Omental fat pad (tissue), 4 donors: ENCODE data around the gene SYDE1. TPM values are rescaled to one million over a fixed set of nuclear protein-coding genes. Genes with fewer than 3 reads are reported as not detected.
A peak's percentile ranks its signal among the peaks of the same experiment; 100 is the strongest.

Source experiments
- ATAC-seq: fragments of 150-250 bp; one replicate; pipeline ENCODE4 v1.9.1; 2016; ENCODE audit warnings: mild to moderate bottlenecking, moderate library complexity; ENCODE audit not compliant: low FRiP score
- DNase-seq: peaks from one replicate; pipeline ENCODE4 v3.0.0-alpha.2; 2019; ENCODE audit warnings: low spot score
- total RNA-seq, 4 donors: library from RNA; depleted of rRNA; stranded (reverse); fragments of >200 nt; gene quantifications; one replicate each; pipeline ENCODE4 v1.1.0, GENCODE V29; 2016
- TF ChIP-seq, protein P1 (sequence below), 3 donors: fragments of 450-650 bp; IDR thresholded peaks; one replicate each; pipeline ENCODE4 v1.5.1; 2016 to 2017; ENCODE audit warnings: antibody characterized with exemption in 3 of 3, mild to moderate bottlenecking in 3 of 3, moderate library complexity in 2 of 3

Gene SYDE1
- total RNA-seq, 4 donors from 2014 or later = 14.8 to 26.6 (median 21.6) TPM

DNA sequence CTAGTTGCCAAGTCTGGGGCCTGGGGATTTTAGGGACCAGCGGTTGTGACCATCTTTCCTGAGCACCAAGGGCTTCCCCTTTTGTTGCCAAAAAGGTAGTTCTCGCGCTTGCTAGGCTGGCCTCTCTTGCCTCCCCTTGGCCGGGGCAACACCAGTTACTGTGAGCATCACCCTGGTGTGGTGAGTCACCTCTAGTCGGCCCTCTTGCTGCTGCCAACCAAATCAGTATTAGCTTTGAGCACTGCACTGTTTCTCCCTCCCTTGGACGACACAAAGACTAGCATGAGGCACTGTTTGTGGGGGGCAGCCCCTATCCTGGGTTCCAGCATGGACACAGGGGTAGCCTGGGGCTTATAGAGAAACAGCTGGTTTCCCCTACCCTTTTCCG is 6.9 kb downstream of the SYDE1 start:
- ATAC-seq = no peak
- TF ChIP-seq, protein P1, sequence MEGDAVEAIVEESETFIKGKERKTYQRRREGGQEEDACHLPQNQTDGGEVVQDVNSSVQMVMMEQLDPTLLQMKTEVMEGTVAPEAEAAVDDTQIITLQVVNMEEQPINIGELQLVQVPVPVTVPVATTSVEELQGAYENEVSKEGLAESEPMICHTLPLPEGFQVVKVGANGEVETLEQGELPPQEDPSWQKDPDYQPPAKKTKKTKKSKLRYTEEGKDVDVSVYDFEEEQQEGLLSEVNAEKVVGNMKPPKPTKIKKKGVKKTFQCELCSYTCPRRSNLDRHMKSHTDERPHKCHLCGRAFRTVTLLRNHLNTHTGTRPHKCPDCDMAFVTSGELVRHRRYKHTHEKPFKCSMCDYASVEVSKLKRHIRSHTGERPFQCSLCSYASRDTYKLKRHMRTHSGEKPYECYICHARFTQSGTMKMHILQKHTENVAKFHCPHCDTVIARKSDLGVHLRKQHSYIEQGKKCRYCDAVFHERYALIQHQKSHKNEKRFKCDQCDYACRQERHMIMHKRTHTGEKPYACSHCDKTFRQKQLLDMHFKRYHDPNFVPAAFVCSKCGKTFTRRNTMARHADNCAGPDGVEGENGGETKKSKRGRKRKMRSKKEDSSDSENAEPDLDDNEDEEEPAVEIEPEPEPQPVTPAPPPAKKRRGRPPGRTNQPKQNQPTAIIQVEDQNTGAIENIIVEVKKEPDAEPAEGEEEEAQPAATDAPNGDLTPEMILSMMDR (IDR thresholded peaks at IDR 0.05) = no peak
- no peak for DNase-seq

DNA sequence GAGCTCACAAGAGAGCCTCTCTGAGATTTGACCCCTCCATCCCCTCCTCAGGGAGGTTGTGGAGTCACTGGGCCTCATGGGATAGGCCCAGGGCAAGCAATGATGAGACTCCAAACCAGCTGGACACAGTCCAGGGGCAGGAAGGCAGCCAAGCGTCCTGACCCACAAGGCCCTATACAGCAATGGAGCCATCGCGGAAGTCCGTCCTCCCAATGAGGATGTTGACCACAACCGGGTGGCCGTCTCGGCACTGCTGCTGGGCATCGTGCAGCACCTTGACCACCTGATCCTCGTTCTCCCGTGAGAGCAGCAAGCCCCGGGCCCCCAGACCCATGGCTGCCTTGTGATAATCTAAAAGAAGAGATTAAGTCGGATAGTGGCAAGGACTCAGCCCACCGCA is 7.9 kb downstream of the SYDE1 start:
- ATAC-seq (no peak), DNase-seq (peak; percentile 44)
- TF ChIP-seq, protein P1 (IDR thresholded peaks at IDR 0.05) = no peak

DNA sequence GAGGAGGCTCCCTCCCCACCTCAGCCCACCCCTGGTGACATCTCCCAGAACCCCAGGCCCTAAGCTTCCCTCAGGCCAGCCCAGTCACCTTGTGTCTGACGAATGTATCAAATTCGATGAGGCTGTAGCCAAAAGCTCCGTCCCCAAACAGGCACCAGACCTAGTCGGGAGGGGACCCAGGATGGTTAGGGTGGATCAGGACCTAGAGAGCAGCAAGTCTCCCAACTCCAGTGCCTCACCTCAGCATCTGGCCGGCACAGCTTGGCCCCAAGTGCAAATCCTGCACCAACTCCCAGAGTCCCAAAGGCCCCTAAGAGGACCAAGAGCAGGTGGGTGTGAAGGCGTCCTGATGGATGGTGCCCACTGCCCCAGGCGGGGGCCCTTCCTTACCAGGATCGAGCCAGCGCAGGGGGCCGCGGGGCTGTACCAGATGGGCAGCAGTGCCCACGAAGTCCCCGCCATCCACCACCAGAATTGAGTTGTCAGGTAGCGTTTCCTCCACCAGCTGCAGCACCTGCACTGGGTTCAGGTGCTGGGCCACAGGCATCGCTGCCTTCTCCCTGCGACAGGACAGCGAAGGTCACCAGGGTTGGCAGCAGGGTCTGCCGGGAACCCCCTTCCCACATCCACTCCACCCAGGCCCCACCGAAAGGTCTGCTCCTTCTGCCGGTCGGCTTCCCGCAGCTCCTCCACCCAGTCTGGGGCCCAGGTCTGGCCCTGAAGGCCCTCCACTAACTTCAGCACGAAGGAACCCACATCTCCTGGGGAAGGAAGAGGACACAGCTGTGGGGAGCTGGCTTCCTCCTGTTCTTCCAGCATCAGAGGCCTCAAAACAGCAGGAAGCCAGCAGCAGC is 8.8 kb downstream of the SYDE1 start:
- ATAC-seq (no peak), DNase-seq (no peak)
- TF ChIP-seq, protein P1 (IDR thresholded peaks at IDR 0.05) = no peak

DNA sequence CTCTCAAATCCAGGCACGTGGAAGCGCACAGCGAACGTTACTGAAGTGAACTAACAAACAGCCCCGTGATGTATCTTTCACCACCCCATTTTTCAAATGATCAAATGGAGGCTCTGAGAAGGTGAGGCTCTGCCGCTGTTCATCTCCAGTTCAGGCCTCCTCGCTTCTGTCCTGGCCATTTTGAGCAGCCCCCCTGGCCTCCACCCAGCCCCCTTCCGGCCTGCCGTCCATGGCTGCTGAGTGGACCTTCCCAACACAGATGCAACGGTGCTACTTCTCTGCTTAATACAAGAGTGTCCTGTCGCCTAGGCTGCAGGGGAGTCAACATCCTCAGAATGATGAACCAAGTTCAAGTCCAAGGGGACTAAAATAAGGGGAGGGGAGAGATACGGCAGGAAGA is 9.7 kb downstream of the SYDE1 start:
- TF ChIP-seq, protein P1 (IDR thresholded peaks at IDR 0.05) = no peak
- DNase-seq (no peak), ATAC-seq (no peak)

DNA sequence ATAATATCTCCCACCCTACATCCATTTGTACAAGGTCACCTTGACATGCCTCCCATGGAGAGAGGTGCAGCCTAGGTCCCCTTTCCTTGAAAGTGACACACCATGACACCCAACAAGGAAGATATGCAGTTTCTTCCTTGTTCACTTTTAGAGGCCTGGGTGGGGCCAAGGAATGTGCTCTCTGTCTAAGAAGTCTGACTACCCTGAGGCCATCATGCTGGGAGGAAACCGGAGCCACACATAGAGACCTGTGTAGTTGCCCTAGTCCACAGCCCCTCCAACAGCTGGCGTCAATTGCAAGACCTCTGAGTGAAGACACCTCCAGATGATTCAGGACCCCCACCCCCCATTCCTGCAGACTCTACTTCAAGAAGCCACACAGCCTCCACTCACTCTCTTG is 11.0 kb downstream of the SYDE1 start:
- TF ChIP-seq, protein P1 (IDR thresholded peaks at IDR 0.05) = no peak
- no peak for ATAC-seq

DNA sequence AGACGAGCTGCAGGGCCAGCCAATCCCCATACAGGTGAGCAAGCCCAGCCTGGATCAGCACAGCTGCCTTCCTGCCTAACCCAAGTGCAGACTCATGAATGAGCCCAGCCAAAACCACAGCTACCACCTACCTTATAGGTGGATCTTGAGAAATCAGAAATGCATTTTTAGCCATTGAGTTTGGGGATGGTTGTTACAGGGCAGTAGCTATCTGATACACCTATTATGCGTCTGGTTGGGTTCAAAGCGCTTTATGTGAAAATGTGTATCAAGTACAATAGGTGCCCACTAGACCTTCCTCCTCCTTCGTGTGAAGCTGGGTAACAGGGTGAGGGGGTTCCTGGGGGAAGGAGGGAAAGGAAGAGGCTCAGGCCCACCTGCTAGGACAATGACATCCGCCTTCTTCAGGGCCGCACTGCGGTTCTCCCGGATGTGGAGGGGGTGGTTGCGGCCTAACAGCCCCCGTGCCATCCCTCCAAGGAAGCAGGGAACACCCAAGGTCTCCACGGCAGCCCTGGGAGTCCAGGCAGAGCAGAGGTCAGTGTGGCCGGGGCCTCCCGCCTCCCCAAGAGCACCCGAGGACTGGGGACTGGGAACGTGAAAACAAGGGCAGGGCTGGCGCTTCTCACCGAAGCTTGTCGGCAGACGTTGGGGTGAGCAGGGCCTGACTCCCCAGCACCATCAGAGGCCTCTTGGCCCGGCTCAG is 11.7 kb downstream of the SYDE1 start:
- ATAC-seq = no peak
- no peak for DNase-seq
- TF ChIP-seq, protein P1 (IDR thresholded peaks at IDR 0.05) = no peak

More for the DNA sequence above, 11.0 kb downstream of the SYDE1 start:
- no peak for DNase-seq
